ENCODE measurements around the gene GJA4.

GJA4 gene

DNA sequence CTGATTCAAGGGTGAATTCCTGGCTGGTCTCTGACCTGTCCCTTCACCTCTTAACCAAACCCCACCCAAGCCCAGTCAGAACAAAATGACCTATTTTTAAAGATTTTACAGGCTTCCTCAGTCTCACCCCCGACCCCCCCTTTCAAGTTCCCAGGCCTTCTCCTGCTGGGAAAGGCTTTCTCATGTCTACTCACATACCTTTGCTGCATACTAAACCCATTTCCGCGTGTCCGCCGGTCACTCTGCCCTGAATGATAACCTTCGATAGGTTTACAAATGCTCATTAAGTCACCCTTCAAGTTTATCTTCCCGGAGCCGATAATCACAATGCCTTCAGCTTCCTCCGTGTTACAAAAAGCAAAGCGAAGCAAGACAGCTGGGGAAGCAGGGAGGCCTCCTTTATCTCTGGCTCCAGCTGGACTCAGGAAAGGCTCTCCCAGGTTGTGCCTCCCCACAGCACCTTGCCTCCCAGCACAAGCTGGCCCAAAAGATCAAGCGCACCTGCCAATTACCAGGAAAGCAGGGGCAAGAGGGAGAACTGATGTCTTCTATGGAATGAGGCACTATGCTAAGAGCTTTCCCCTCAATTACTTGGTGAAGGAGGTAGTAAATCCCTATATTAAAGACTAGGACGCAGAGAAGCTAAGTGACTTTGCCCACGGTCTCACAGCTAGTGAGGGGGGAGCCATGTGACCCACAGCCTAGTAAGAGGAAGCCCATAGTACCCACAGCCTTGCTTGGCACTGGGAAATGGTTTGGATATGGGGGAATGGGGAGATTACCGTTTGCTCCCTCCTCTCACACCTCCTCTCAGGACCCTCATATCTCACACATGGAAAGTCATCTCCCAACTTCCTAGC is 50.8 kb downstream of the GJA4 start:
- no peak overlapping the region for H3K27ac ChIP-seq (ENCODE audit: low read length)
- no peak overlapping the region for H3K4me3 ChIP-seq (ENCODE audit: low read depth in 1 of 2, low read length in 2 of 2)

DNA sequence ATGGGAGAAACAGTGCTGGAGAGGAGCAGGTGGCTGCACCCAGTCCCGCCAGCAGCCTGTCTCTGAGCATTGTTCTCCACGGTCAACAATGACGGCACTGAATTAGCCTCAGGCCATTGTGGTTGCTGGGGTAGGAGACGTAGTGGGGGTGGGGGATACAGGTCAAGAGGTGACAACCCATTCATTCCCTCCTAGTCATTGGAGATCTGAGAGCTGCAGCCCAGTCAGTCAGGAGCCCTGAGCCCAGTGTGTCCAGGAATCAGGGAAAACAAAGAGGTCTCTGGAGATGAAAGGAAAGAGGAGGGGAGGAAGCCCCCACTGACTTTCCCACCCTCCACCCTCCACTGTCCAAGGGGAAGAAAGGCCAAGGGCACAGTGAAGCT is 51.4 kb downstream of the GJA4 start:
- Histone ChIP-seq H3K9me3 (ENCODE audit: control insufficient read depth in 1 of 2, low read length in 2 of 2) (no peaks in the 10 kb centered on the region), H3K27me3 (ENCODE audit: low read depth, low read length) (no peaks in the 10 kb centered on the region), H3K4me3 (ENCODE audit: low read depth in 1 of 2, low read length in 2 of 2) (no peak overlapping the region), H3K27ac (ENCODE audit: low read length) (no peak overlapping the region), H3K36me3 (ENCODE audit: control insufficient read depth in 1 of 2, insufficient read depth in 2 of 2, low read length in 2 of 2) (peaks cover 0 to 6% of the 10 kb centered on the region in 2 donors), H3K4me1 (ENCODE audit: control insufficient read depth in 1 of 2, insufficient read depth in 2 of 2, low read length in 2 of 2) (peaks cover 0 to 6% of the 10 kb centered on the region in 2 donors)

More for the DNA sequence above, 50.8 kb downstream of the GJA4 start:
- peaks cover 0 to 4% of the 10 kb centered on the region in 2 donors for H3K36me3 ChIP-seq (ENCODE audit: control insufficient read depth in 1 of 2, insufficient read depth in 2 of 2, low read length in 2 of 2)
- H3K27me3 ChIP-seq (ENCODE audit: low read depth, low read length): no peaks in the 10 kb centered on the region
- H3K9me3 ChIP-seq (ENCODE audit: control insufficient read depth in 1 of 2, low read length in 2 of 2): no peaks in the 10 kb centered on the region
- peaks cover 0 to 6% of the 10 kb centered on the region in 2 donors for H3K4me1 ChIP-seq (ENCODE audit: control insufficient read depth in 1 of 2, insufficient read depth in 2 of 2, low read length in 2 of 2)
